BLaER1 (cell line): ENCODE results near the gene PGAM2.
"Not testable (repeated sequence)": the region's sequence is repeated elsewhere in the genome, so short reads cannot be mapped to it uniquely, and the experiment has no call there.

Experiments
- H3K27ac ChIP-seq: shearing (Covaris generic); formaldehyde crosslinking; 2 replicates; pipeline ENCODE4 v1.8.1; 2022
- H3K27me3 ChIP-seq: shearing (Covaris generic); formaldehyde crosslinking; 2 replicates; pipeline ENCODE4 v1.8.1; 2022
- H3K36me3 ChIP-seq: shearing (Covaris generic); formaldehyde crosslinking; 2 replicates; pipeline ENCODE4 v1.8.1; 2022
- H3K4me1 ChIP-seq: shearing (Covaris generic); formaldehyde crosslinking; 2 replicates; pipeline ENCODE4 v1.8.1; 2022
- H3K4me2 ChIP-seq: shearing (Covaris generic); formaldehyde crosslinking; 2 replicates; pipeline ENCODE4 v1.8.1; 2022
- H3K4me3 ChIP-seq: shearing (Covaris generic); formaldehyde crosslinking; 2 replicates; pipeline ENCODE4 v1.8.1; 2022
- H3K9ac ChIP-seq: shearing (Covaris generic); formaldehyde crosslinking; 2 replicates; pipeline ENCODE4 v1.8.1; 2022
- H3K9me3 ChIP-seq: shearing (Covaris generic); formaldehyde crosslinking; 2 replicates; pipeline ENCODE4 v1.8.1; 2022
- H4K20me1 ChIP-seq: shearing (Covaris generic); formaldehyde crosslinking; 2 replicates; pipeline ENCODE4 v1.8.1; 2022

The PGAM2 gene

GRCh38 chr7:44029433-44029832 is 35.9 kb downstream of the PGAM2 start:
- not testable (repeated sequence) for H3K4me3 ChIP-seq, H3K9ac ChIP-seq, H3K9me3 ChIP-seq, H3K27ac ChIP-seq, H3K36me3 ChIP-seq, H4K20me1 ChIP-seq, H3K4me1 ChIP-seq, H3K4me2 ChIP-seq, H3K27me3 ChIP-seq

GRCh38 chr7:44022796-44023467 is 42.4 kb downstream of the PGAM2 start:
- H3K4me3 ChIP-seq, H4K20me1 ChIP-seq, H3K9ac ChIP-seq, H3K27me3 ChIP-seq, H3K27ac ChIP-seq, H3K9me3 ChIP-seq, H3K36me3 ChIP-seq, H3K4me2 ChIP-seq: not testable (repeated sequence)
- H3K4me1 ChIP-seq, result peaks cover 19% of the 10 kb centered on the region

GRCh38 chr7:44022069-44022468 is 43.3 kb downstream of the PGAM2 start:
- not testable (repeated sequence) for H3K4me3 ChIP-seq, H3K27ac ChIP-seq, H3K27me3 ChIP-seq, H3K9ac ChIP-seq, H3K9me3 ChIP-seq, H4K20me1 ChIP-seq, H3K4me2 ChIP-seq, H3K36me3 ChIP-seq
- H3K4me1 ChIP-seq, result peaks cover 23% of the 10 kb centered on the region

GRCh38 chr7:44019825-44020224 is 45.5 kb downstream of the PGAM2 start:
- not testable (repeated sequence) for H3K9ac ChIP-seq, H3K4me3 ChIP-seq, H3K36me3 ChIP-seq, H3K27me3 ChIP-seq, H3K9me3 ChIP-seq, H4K20me1 ChIP-seq
- H3K27ac ChIP-seq, result peak overlapping the region; percentile 37; the same call in 1 of the 2 replicates
- peaks cover 23% of the 10 kb centered on the region for H3K4me1 ChIP-seq
- peak overlapping the region; percentile 68 for H3K4me2 ChIP-seq

- Histone ChIP-seq H3K27ac (peak overlapping the region; percentile 74), H3K4me2 (peak overlapping the region; percentile 69)
Observed at GRCh38 chr7:44018857-44019807, 46.2 kb downstream of the PGAM2 start.

GRCh38 chr7:44015090-44015489 is 50.3 kb downstream of the PGAM2 start:
- not testable (repeated sequence) for H3K27ac ChIP-seq, H3K9ac ChIP-seq, H3K4me3 ChIP-seq, H4K20me1 ChIP-seq, H3K4me2 ChIP-seq, H3K9me3 ChIP-seq, H3K27me3 ChIP-seq
- Histone ChIP-seq H3K4me1 (peaks cover 15% of the 10 kb centered on the region), H3K36me3 (peaks cover 28% of the 10 kb centered on the region)

More at GRCh38 chr7:44018857-44019807, 46.2 kb downstream of the PGAM2 start:
- H4K20me1 ChIP-seq, H3K27me3 ChIP-seq, H3K9me3 ChIP-seq: not testable (repeated sequence)
- H3K4me3 ChIP-seq, result peak overlapping the region; percentile 78
- H3K9ac ChIP-seq, result peak overlapping the region; percentile 85
- H3K4me1 ChIP-seq, result peaks cover 23% of the 10 kb centered on the region
- peaks cover 12% of the 10 kb centered on the region for H3K36me3 ChIP-seq
